DND-41 (cell line): ENCODE data around the gene GNB1L.
"Not testable (repeated sequence)": the region's sequence is repeated elsewhere in the genome, so short reads cannot be mapped to it uniquely, and the experiment has no call there.

Experiments
- ATAC-seq: fragments of 200-7000 bp; cut with Tn5 transposase; 3 replicates; pipeline ENCODE4 v1.9.1; 2021; ENCODE audit warnings: low read depth; ENCODE audit not compliant: insufficient read depth
- DNase-seq: peaks from one replicate; pipeline ENCODE4 v3.0.0-alpha.2; 2020
- H2AFZ ChIP-seq: 2 replicates; pipeline ENCODE4 v1.6.0; 2012; ENCODE audit warnings: low read depth, low read length
- H3K27ac ChIP-seq: 2 replicates; pipeline ENCODE4 v1.5.1; 2012; ENCODE audit warnings: low read length, inconsistent platforms
- H3K27me3 ChIP-seq: fragments of 200-600 bp; sonication (generic); 2 replicates; pipeline ENCODE4 v1.6.0; 2012; ENCODE audit warnings: low read length, mild to moderate bottlenecking, inconsistent platforms; ENCODE audit not compliant: insufficient read depth, poor library complexity
- H3K36me3 ChIP-seq: 2 replicates; pipeline ENCODE4 v1.5.1; 2012; ENCODE audit warnings: low read length, inconsistent platforms; ENCODE audit not compliant: insufficient read depth
- H3K4me1 ChIP-seq: 2 replicates; pipeline ENCODE4 v1.5.1; 2012; ENCODE audit warnings: mild to moderate bottlenecking, low read length; ENCODE audit not compliant: insufficient read depth
- H3K4me2 ChIP-seq: 2 replicates; pipeline ENCODE4 v1.6.0; 2012; ENCODE audit warnings: mild to moderate bottlenecking, moderate library complexity, low read length, inconsistent platforms; ENCODE audit not compliant: insufficient read depth
- H3K4me3 ChIP-seq, 2 experiments: fragments of 200-600 bp in 1 of 2; shearing (Covaris generic) in 1 of 2; 2 replicates each; pipeline ENCODE4 v1.5.1; 2012 to 2016; ENCODE audit warnings: inconsistent platforms in 2 of 2, low read length in 2 of 2, mild to moderate bottlenecking in 2 of 2, low read depth in 1 of 2, moderate library complexity in 1 of 2
- H3K79me2 ChIP-seq: 2 replicates; pipeline ENCODE4 v1.6.0; 2012; ENCODE audit warnings: low read length, inconsistent platforms; ENCODE audit not compliant: insufficient read depth
- H3K9ac ChIP-seq: 2 replicates; pipeline ENCODE4 v1.6.0; 2012; ENCODE audit warnings: low read depth, mild to moderate bottlenecking, inconsistent platforms, low read length, moderate library complexity
- H3K9me3 ChIP-seq: 2 replicates; pipeline ENCODE4 v1.5.1; 2012; ENCODE audit warnings: low read length, moderate library complexity, mild to moderate bottlenecking, inconsistent platforms; ENCODE audit not compliant: insufficient read depth, severe bottlenecking
- H4K20me1 ChIP-seq: 2 replicates; pipeline ENCODE4 v1.6.0; 2012; ENCODE audit warnings: low read length; ENCODE audit not compliant: insufficient read depth
- CTCF ChIP-seq: IDR thresholded peaks from 2 replicates; pipeline ENCODE4 v1.5.1; 2012; ENCODE audit warnings: borderline replicate concordance, low read length, moderate library complexity, mild to moderate bottlenecking; ENCODE audit not compliant: poor library complexity, severe bottlenecking; ENCODE audit errors: extremely low read depth
- EZH2 ChIP-seq: IDR thresholded peaks from 3 replicates; pipeline ENCODE4 v1.6.1; 2012; ENCODE audit warnings: borderline replicate concordance, low read depth, mild to moderate bottlenecking, moderate library complexity, low read length, inconsistent platforms; ENCODE audit not compliant: severe bottlenecking

The GNB1L gene

GRCh38 chr22:19779011-19779421 is 75.7 kb downstream of the GNB1L start:
- Histone ChIP-seq H3K9ac (no peak overlapping the region), H4K20me1 (peaks cover 14% of the 10 kb centered on the region), H3K27ac (no peak overlapping the region), H3K27me3 (no peaks in the 10 kb centered on the region), H3K4me1 (peaks cover 4% of the 10 kb centered on the region; the same call in 1 of the 2 replicates), H3K9me3 (no peaks in the 10 kb centered on the region), H2AFZ (no peak overlapping the region), H3K36me3 (peaks cover 4% of the 10 kb centered on the region; the same call in 1 of the 2 replicates), H3K4me2 (no peak overlapping the region), H3K79me2 (peaks cover 12% of the 10 kb centered on the region), H3K4me3 (no peak overlapping the region)
- ATAC-seq, result no peak
- no peak for TF ChIP-seq EZH2
- no peak for TF ChIP-seq CTCF
- no peak for DNase-seq

GRCh38 chr22:19777192-19777591 is 77.5 kb downstream of the GNB1L start:
- DNase-seq, H3K9ac ChIP-seq, H3K4me2 ChIP-seq, H3K4me3 ChIP-seq, H3K4me1 ChIP-seq, ATAC-seq, H3K36me3 ChIP-seq, H3K27ac ChIP-seq, H2AFZ ChIP-seq, H3K9me3 ChIP-seq, H3K27me3 ChIP-seq: not testable (repeated sequence)
- peaks cover 22% of the 10 kb centered on the region for H4K20me1 ChIP-seq
- H3K79me2 ChIP-seq, result peaks cover 20% of the 10 kb centered on the region

- Histone ChIP-seq H3K4me1 (peaks cover 4% of the 10 kb centered on the region; the same call in 1 of the 2 replicates), H3K9me3 (no peaks in the 10 kb centered on the region), H3K36me3 (no peaks in the 10 kb centered on the region), H3K4me2 (no peak overlapping the region), H3K79me2 (peaks cover 19% of the 10 kb centered on the region), H3K4me3 (no peak overlapping the region), H3K27ac (no peak overlapping the region), H3K9ac (no peak overlapping the region), H4K20me1 (peaks cover 24% of the 10 kb centered on the region), H3K27me3 (no peaks in the 10 kb centered on the region), H2AFZ (peak overlapping the region; percentile 44; the same call in 1 of the 2 replicates)
- DNase-seq, result peak; percentile 46
- peak; percentile 77 for ATAC-seq
- TF ChIP-seq EZH2, result no peak
- no peak for TF ChIP-seq CTCF
Observed at GRCh38 chr22:19776433-19777031, 78.1 kb downstream of the GNB1L start.

GRCh38 chr22:19775496-19776325 is 79.0 kb downstream of the GNB1L start:
- H3K9me3 ChIP-seq, result no peaks in the 10 kb centered on the region
- H3K9ac ChIP-seq, result no peak overlapping the region
- DNase-seq, result no peak
- ATAC-seq, result no peak
- no peak overlapping the region for H3K4me2 ChIP-seq
- no peaks in the 10 kb centered on the region for H3K27me3 ChIP-seq
- no peak overlapping the region for H3K27ac ChIP-seq
- peaks cover 25% of the 10 kb centered on the region; the same call in 1 of the 2 replicates for H3K79me2 ChIP-seq
- H3K4me3 ChIP-seq, result no peak overlapping the region
- H4K20me1 ChIP-seq, result peaks cover 31% of the 10 kb centered on the region
- no peak overlapping the region for H2AFZ ChIP-seq
- peaks cover 4% of the 10 kb centered on the region; the same call in 1 of the 2 replicates for H3K4me1 ChIP-seq
- no peaks in the 10 kb centered on the region for H3K36me3 ChIP-seq
- no peak for TF ChIP-seq EZH2
- TF ChIP-seq CTCF, result no peak
